Left ventricle myocardium superior (tissue), 1 donor: Measurements from ENCODE around the gene TUBB2A. TPM values are rescaled to one million over a fixed set of nuclear protein-coding genes. Genes with fewer than 3 reads are reported as not detected.
"Not testable (repeated sequence)": the region's sequence is repeated elsewhere in the genome, so short reads cannot be mapped to it uniquely, and the experiment has no call there.

ENCODE experiments used
- ATAC-seq: fragments of 200-7000 bp; cut with Tn5 transposase; one replicate; pipeline ENCODE4 v1.9.1; 2020; ENCODE audit warnings: mild to moderate bottlenecking, moderate library complexity
- DNase-seq: peaks from one replicate; pipeline ENCODE4 v3.0.0-alpha.2; 2020
- intact Hi-C: fragments of 100-400 bp; cut with micrococcal nuclease; formaldehyde crosslinking; loops from one replicate; pipeline ENCODE4 v1.11.0; 2022
- total RNA-seq: library from RNA; stranded (reverse); fragmentation: NEBNext Ultra II Directional; extraction: Animal tissue kit (Norgen Biotek cat#: 25700); gene quantifications from one replicate; pipeline ENCODE4 v1.2.1, GENCODE V29; 2021
- donor health status: DM: no; HTN: yes; CAD: no; lungs with severe emphysema.

Gene TUBB2A
- total RNA-seq, 1 donor from 2014 or later = 13.6 TPM

DNA sequence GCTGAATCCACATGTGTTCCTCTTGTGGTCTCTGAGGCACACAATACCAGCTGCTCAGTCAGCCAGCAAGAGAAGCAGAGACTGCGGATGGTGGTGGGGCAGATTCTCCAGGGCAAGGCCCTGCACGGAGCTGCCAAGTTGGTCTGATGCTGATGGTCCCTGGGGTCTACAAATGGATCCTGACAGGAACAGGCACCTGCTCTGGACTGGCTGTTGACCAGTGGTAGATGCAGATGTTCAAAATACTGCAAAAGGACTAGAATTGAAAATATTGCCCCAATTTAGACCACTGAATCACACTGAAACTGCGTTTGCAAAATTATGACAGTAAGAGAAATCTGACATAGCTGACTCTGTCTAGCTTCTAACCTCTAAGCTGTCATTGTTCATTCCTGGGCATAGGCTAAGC, 29.6 kb upstream of the TUBB2A start:
- no peak for ATAC-seq
- intact Hi-C loops = no loop called here

DNA sequence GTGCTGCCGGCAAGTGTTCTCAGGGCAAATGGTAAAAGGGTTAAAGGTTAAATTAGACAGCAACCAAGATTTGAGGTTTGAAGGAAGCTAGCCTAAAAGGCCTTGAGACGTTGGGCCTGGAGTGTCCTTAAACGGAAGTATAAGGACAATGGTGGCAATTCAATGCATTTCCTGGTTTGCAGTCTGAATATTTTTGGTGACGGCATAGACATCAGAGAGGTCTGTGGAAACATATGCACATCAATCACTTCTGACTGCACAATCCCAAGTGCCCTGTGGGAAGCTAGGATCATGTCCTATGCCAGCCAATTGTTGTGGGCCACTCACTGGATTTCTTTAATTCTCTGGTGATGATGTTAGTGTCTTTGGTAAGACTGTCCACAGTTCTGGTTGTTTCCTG, 25.7 kb upstream of the TUBB2A start:
- ATAC-seq = no peak
- intact Hi-C loops = no loop called here
- DNase-seq = no peak

More for the DNA sequence above, 29.6 kb upstream of the TUBB2A start:
- no peak for DNase-seq

DNA sequence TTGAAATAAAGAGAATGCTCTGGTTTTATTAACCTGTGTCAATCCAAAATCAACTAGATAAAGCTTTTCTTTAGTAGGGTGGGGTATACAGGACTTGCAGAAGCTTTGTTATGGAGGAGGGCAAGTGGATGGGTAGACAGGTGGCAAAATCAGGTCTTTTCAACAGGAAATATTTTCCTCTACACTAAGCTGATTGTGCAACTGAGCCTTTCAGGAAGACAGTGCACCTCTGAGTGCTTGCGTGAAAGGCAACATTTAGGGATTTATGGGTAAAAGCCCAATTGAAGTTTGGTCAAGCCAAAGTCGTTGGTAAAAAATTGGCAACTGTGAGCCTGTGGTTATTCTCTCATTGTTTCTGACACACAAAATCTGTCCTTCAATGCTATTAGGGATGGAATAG, 23.8 kb upstream of the TUBB2A start:
- DNase-seq (no peak), ATAC-seq (no peak)
- intact Hi-C loops = no loop called here

DNA sequence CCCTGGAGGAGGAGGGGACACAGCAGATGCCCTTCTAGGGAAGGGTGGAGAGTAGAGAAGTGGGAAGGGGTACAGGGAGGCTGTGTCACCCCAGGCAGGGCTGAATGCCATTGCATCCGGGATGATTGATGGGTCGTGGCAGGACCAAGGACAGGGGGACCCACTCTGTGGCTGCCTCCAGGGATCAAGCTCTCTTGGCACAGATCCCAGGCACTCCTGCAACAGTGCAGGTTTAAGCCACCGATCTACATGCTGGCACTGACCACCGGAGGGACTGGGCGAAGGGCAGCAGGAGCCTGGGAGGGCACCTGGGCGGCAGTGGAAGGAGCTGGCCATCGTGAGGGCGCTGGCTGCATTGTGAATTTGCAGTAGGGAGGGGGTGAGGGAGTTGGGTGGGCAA, 22.6 kb upstream of the TUBB2A start:
- ATAC-seq = peak; percentile 35
- intact Hi-C loops, DNase-seq: not testable (repeated sequence)

DNA sequence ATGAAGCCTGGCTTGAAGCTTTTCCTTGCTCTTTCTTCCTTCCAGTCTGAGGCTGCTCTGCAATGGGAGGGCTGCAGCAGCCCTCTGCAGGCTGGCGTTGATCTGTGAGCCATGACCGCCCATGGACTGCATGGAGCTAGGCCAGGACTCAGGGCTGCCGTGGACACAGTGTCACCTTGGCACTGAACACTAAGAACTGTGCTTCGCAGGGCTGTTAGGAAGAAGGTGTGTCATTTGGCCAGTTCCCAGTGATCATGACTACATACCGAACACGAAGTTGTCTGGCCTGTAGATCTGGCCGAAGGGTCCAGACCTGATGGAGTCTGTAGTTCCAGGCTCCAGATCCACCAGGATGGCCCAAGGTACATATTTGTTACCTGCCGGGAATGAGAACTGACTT, 21.3 kb upstream of the TUBB2A start:
- DNase-seq, intact Hi-C loops: not testable (repeated sequence)
- peak; percentile 78 for ATAC-seq

DNA sequence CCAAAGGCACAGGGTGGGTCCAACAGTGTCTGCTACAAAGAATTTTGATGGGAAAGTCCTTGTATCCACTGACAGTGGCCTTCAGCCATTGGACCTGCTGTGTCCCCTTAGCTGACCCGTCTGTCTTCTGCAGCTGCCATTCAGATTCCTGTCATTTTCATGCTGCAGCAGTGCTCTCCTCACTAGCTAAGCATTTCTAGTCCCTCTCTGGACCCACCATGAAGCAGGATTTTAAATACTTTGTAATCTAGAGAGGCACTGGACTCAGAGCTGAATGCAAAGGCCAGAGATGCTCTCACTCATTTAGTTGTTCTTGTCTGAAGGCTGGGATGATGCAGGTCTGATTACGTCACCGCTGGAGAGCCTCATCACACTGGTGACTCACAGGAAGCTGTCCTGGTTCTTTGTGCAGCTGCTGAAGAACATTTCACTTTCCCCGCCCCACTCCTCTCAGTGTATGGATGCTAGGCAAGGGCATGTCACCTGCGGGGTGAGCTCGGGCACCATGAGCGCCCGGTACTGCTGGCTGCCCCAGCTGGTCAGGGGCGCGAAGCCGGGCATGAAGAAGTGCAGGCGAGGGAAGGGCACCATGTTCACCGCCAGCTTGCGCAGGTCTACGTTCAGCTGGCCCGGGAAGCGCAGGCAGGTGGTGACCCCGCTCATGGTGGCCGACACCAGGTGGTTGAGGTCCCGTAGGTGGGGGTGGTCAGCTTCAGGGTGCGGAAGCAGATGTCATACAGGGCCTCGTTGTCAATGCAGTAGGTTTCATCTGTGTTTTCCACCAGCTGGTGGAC, 19.4 kb upstream of the TUBB2A start:
- intact Hi-C loops = no loop called here
- DNase-seq (no peak), ATAC-seq (peak; percentile 41)

DNA sequence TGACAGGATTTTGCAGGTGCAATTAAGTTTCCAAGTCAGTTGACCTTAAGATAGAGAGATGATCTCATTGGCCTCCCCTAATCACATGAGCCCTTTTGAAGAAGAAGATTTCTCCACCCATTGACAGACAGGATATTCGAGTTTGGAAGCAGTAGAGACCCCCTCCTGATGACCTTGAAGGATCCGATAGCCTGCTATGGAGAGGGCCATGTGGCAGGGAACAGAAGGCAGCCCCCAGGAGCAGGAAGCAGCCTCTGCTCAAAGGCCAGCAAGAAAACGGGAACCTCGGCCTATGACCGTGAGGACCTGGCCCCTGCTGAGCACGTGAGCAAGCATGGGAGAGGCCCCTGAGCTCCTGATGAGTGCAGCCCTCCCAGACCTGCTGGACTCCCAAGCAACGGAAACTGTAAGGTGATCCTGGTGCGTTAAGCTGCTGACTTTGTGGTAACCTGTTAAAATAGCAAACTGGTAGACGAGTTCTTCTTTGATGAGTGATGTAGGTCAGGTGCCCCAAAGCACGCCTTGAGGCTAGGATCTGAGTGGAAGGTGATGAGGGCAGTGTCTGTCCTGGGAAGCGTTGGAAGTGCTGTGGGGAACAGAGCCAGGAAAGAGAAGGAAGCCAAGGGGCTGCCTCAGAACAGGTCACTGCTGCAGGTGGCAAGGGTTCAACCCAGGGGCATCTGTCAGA, 18.5 kb upstream of the TUBB2A start:
- DNase-seq = no peak
- no peak for ATAC-seq
- intact Hi-C loops = no loop called here

DNA sequence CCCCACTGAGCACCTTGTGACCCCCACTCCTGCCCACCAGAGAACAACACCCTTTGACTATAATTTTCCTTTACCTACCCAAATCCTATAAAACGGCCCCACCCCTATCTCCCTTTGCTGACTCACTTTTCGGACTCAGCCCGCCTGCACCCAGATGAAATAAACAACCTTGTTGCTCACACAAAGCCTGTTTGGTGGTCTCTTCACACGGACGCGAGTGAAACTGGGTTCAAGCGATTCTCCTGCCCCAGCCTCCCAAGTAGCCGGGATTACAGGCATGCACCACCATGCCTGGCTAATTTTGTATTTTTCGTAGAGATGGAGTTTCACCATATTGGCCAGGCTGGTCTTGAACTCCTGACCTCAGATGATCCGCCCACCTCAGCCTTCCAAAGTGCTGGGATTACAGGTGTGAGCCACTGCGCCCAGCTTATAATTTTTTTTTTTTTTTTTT, 16.3 kb upstream of the TUBB2A start:
- DNase-seq, ATAC-seq, intact Hi-C loops: not testable (repeated sequence)

DNA sequence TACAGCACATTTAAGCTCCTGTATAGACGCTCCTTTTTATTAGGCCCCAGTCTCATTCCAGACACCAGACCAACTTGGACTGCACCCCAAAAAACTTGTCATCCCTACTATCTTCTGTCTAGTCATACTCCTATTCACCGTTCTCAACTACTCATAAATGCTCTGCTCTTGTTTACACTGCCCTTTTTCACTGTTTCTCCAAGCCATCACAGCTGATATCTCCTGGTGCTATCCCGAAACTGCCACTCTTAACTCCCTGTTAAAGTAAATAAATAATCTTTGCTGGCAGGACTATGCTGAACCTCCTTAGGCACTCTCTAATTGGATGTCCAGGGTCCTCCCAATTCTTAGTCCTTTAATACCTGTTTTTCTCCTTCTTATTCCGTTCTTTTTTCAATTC, 15.4 kb upstream of the TUBB2A start:
- DNase-seq, intact Hi-C loops, ATAC-seq: not testable (repeated sequence)

DNA sequence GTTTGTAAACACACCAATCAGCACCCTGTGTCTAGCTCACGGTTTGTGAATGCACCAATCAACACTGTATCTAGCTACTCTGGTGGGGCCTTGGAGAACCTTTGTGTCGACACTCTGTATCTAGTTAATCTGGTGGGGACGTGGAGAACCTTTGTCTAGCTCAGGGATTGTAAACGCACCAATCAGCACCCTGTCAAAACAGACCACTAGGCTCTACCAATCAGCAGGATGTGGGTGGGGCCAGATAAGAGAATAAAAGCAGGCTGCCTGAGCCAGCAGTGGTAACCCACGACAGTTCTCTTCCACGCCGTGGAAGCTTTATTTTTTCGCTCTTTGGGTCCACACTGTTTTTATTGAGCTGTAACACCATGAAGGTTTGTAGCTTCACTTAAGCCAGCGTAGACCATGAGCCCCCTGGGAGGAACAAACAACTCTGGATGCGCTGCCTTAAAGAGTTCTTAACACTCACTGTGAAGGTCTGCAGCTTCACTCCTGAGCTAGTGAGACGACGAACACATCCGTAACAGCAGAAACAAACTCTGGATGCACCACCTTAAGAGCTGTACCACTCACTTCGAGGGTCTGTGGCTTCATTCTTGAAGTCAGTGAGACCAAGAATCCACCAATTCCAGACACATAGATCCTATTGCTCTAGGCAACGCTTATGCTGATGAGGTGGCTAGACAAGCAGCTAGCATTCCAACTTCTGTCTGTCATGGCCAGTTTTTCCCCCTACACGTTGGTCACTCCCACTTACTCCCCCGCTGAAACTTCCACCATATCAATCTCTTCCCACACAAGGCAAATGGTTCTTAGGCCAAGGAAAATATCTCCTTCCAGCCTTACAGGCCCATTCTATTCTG, 14.2 kb upstream of the TUBB2A start:
- intact Hi-C loops, DNase-seq, ATAC-seq: not testable (repeated sequence)

DNA sequence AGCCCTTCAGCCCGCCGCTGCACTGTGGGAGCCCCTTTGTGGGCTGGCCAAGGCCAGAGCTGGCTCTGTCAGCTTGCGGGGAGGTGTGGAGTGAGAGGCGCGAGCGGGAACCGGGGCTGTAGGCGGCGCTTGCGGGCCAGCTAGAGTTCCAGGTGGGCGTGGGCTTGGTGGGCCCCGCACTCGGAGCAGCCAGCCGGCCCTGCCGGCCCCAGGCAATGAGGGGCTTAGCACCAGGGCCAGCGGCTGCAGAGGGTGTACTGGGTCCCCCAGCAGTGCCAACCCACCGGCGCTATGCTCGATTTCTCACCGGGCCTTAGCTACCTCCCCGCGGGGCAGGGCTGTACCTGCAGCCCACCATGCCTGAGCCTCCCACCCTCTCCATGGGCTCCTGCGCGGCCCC, 13.3 kb upstream of the TUBB2A start:
- ATAC-seq, DNase-seq: not testable (repeated sequence)

DNA sequence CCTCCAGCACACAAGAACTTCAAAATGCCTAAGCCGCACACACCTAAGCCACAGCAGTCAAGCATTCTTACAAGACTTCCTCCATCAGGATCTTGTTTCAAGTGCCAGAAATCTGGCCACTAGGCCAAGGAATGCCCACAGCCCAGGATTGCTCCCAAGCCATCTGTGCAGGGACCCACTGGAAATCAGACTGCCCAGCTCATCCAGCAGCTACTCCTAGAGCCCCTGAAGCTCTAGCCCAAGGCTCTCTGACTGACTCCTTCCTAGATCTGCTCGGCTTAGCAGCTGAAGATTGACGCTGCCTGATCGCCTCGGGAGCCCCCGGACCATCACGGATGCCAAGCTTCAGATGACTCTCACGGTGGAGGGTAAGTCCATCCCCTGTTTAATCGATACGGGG, 10.7 kb upstream of the TUBB2A start:
- ATAC-seq, DNase-seq, intact Hi-C loops: not testable (repeated sequence)

More for the DNA sequence above, 13.3 kb upstream of the TUBB2A start:
- intact Hi-C loops = not testable (repeated sequence)

DNA sequence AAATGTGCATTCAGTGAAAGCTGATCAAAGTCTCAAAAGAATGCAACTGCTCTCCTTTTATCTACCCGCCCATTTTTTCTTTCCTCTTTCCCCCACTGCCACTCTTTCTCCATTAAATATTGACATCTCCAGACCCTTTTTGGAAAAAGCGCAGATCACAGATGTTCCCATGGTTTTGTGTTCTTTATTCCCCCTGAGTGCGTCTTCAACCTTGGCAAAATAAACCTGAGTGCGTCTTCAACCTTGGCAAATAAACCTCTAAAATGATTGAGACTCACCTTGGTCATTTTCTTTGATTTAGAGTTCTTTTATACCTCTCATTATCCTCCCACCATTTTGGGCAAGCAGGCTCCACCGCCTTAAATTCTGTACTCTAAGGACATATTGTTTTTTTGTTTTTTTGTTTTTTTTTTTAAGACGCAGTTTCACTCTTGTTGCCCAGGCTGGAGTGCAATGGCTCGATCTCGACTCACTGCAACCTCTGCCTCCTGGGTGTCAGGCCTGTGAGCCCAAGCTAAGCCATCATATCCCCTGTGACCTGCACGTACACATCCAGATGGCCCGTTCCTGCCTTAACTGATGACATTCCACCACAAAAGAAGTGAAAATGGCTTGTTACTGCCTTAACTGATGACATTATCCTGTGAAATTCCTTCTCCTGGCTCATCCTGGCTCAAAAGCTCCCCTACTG, 9.3 kb upstream of the TUBB2A start:
- ATAC-seq, intact Hi-C loops, DNase-seq: not testable (repeated sequence)

DNA sequence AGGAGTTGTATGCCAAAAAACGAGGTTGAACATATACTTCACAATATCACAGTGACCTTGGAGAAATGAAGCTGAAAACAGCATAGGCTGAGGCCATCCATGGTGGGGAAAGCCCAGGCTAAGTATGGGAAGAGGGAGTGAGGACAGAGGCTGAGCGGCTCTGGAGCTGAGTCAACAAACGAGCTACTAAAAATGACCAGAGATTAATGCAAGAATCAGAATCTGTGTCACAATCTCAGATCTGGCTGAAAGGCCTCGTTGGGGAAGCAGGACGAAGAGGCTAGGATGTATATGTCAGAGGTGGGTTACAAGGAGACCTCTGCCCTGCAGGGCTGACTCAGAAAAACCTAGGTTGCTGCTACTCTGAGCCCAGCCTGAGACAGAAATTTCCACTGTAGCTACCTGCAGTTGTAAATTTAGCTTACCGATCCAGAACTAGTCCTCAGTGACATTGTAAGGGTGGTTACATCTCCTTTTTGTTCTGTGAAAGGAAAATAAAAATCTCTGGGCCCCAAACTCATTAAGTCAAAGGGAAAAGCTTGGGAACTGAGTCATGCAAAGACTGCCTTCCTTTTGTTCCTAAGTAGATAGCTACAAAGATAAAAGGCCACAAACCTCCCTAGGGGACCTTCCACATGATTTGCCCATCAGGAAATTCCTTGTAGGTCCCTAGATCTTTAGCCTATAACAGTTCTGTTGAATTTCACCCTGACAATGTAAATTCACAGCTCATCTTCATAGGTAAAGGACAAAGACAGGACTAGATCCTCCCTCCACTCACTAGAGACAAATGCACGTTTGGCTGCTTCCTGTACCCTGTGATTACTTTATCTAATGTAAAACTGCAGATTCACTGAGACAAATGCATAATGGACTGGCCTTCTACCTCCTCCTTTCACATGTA, 8.5 kb upstream of the TUBB2A start:
- ATAC-seq = no peak
- intact Hi-C loops = no loop called here
- DNase-seq = no peak

DNA sequence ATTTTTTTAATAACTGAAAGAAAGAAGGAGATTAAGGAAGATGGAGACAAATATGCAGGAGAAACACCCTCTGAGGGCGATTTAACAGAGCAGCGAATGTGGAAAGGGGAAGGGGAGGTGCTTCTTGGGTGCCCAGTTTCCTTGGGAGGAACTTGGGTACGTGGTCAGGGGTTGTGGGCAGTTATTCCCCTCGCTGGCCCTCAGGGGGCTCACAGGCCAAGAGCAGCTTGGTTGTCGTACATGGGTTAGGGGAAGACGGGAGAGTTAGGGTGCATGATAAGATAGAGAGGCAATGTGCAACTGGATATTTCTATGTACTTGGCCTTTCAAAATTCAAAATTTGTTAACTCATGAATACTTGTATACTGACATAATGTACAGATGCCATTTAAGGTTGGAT, 7.0 kb upstream of the TUBB2A start:
- DNase-seq (no peak), ATAC-seq (no peak)
- intact Hi-C loops = no loop called here

DNA sequence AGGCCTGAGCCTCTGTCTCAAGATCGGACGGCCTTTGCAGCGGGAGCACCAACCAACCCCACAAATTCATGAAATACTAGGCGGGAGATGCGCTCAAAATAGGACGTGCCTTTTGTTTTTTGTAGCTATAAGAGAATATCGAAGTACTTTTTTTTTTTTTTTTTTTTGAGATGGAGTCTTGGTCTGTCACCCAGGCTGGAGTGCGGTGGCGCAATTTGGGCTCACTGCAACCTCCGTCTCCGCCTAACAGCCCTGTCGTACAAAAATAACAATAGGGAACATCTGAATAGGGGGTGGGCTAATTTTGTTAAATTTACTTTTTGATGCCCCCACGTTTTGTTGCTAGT, 5.9 kb upstream of the TUBB2A start:
- ATAC-seq = no peak
- intact Hi-C loops = no loop called here
- no peak for DNase-seq

DNA sequence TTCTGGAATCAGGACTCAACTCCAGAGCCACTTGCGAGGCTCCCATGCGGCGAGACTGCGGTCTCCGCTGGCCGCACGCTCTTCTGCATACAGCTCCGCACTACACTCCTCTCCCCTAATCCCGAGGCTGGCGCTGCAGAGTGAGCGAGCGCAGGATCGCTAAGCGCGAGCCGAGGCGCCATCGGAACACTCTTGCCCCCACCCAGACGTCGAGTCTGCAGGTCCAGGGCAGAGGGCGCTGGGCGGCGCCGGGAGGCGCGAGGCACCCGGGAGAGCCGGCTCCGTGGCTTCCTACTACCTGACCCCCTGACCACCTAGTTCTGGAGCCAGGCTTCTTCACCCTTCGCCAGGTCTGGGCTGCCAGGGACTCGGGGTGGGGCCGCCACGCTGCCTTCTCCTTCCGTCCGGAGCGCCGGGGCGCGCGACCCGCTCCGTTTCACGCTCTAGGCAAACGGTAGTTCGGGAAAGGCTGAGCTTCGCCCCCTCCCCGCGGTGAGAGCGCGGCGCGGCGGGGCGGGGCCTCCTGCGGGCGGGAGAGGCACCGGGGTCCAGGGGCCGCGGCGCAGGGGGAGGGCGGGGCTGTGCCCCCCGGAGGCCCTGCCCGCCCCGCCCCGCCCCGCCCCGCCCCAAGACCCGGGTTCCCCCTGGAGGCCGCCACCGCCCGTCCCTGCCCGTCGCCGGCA, 5.4 kb upstream of the TUBB2A start:
- DNase-seq (peak; percentile 82), ATAC-seq (peak; percentile 90)
- intact Hi-C loops = no loop called here
